Activated T-helper 1 cell treated with anti-CD3 and anti-CD28 coated beads, Interleukin-12 subunit alpha, Interleukin-12 subunit beta, Interleukin-2, Interleukin-4 antibody, amounts not matched to agents 30 ng/mL and 10 ng/mL and 1 ng/mL, durations not matched to agents 14 hours and 24 hours and 36 hours (primary cell): ENCODE results near the gene RAPGEF3. TPM values are rescaled to one million over a fixed set of nuclear protein-coding genes. Genes with fewer than 3 reads are reported as not detected.

Source experiments
- DNase-seq: peaks from one replicate; pipeline ENCODE4 v3.0.0; 2021; ENCODE audit warnings: low spot score
- H3K27ac Mint-ChIP-seq: one replicate; pipeline ENCODE4 v1.8.0; 2021; ENCODE audit warnings: mild to moderate bottlenecking, mixed read lengths
- H3K27me3 Mint-ChIP-seq: one replicate; pipeline ENCODE4 v1.8.0; 2022; ENCODE audit warnings: mild to moderate bottlenecking, moderate library complexity, mixed read lengths; ENCODE audit not compliant: insufficient read depth
- H3K36me3 Mint-ChIP-seq: one replicate; pipeline ENCODE4 v1.8.0; 2021; ENCODE audit warnings: low read depth, mixed read lengths
- H3K4me1 Mint-ChIP-seq: one replicate; pipeline ENCODE4 v1.8.0; 2021; ENCODE audit warnings: low read depth, mixed read lengths
- H3K4me3 Mint-ChIP-seq: one replicate; pipeline ENCODE4 v1.8.0; 2021; ENCODE audit warnings: mild to moderate bottlenecking, moderate library complexity, mixed read lengths
- H3K9me3 Mint-ChIP-seq: one replicate; pipeline ENCODE4 v1.8.0; 2021; ENCODE audit warnings: mixed read lengths
- intact Hi-C: fragments of 100-400 bp; cut with micrococcal nuclease; formaldehyde crosslinking; loops from one replicate; pipeline ENCODE4 v1.15.1; 2024
- total RNA-seq: library from RNA; stranded (reverse); gene quantifications from 2 replicates; pipeline ENCODE4 v1.2.3, GENCODE V29; 2022

RAPGEF3 gene
- total RNA-seq, 1 donor from 2014 or later = 4.7 TPM

DNA sequence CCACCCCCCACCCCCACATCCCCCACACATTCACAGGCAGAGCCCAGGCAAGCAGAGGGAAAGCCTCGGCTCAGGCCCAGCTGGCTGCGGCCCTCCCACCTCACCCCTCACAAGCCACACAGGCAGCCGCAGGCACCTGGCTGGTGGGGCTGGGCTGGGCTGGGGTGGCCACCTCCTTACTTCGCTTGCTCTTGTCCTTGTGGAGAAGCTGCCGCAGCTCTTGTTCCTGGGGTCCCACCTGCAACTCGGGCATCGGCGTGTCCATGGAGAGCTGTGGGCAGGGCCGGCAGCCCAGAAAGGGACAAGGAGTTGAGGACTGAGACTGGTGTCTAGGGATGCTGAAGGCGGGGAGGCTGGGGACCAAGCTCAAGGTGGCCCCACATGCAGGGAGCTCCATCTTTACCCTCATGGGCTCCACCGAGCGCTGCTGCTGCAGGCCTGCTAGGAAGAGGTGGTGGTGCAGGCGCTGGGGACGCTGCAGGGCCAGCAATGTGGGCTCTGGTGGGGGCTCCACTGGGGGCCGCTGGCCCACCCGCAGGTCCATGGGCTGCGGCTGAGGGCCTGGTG lies 39.8 kb upstream of the RAPGEF3 start:
- no peak for DNase-seq
- intact Hi-C loops = no loop called here
- no peaks in the 10 kb centered on the region for H3K27me3 Mint-ChIP-seq
- H3K4me1 Mint-ChIP-seq = peaks cover 41% of the 10 kb centered on the region
- no peak overlapping the region for H3K4me3 Mint-ChIP-seq
- peaks cover 46% of the 10 kb centered on the region for H3K36me3 Mint-ChIP-seq
- H3K27ac Mint-ChIP-seq = peak overlapping the region; percentile 68
- no peaks in the 10 kb centered on the region for H3K9me3 Mint-ChIP-seq

DNA sequence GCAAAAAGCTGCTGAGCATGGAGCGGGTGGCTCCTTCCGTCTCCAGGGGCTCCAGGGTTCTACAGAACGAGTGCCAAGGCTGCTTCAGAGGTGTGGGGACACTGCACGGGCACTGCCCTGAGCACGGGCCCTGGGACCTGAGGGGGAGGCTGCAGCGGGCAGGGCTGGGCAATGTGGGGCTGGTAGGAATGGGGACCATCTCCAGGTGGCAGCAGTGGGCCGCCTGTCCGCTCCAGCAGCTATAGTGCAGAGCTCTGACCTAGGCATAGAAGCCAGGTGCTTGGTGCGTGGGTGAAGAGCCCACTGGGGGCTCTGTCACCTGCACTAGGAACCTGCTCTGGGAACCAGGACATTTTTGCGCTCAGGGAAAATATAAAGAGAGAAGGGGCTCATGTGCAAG lies 38.8 kb upstream of the RAPGEF3 start:
- no peak for DNase-seq
- Mint-ChIP-seq H3K9me3 (no peaks in the 10 kb centered on the region), H3K27ac (peak overlapping the region; percentile 65), H3K27me3 (no peaks in the 10 kb centered on the region), H3K36me3 (peaks cover 43% of the 10 kb centered on the region), H3K4me3 (no peak overlapping the region), H3K4me1 (peaks cover 33% of the 10 kb centered on the region)
- intact Hi-C loops = no loop called here

DNA sequence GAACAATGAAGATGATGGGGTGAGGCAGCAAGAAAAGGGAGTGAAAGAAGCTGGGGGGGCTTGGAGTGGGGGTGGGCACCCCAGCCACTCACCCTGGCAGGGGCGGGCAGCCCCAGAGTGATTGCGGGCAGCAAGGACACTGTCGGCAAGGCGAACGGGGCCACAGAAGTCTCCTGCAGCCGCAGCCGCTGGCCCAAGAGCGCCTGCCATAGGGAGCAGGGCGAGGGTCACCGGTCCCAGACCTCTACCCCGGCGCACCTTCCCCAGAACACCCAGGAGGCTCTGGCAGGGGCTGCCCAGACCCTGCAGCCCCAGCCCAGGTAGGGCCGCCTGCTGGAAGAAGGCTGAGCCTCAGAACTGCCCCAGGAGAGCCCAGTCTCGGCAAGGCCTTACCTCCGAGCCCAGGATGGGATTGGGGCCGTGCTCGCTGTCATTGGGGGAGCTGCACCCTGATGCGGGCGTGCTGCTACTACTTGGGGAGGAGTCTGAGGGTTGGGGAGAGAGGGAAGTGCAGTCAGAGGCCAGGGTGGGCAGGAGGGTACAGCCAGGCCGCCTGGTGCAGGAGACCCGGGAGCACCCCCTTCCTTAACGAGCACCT lies 37.2 kb upstream of the RAPGEF3 start:
- Mint-ChIP-seq H3K27me3 (no peaks in the 10 kb centered on the region), H3K36me3 (peaks cover 39% of the 10 kb centered on the region), H3K4me1 (peaks cover 21% of the 10 kb centered on the region), H3K9me3 (no peaks in the 10 kb centered on the region), H3K4me3 (no peak overlapping the region), H3K27ac (no peak overlapping the region)
- DNase-seq = no peak
- intact Hi-C loops = no loop called here

DNA sequence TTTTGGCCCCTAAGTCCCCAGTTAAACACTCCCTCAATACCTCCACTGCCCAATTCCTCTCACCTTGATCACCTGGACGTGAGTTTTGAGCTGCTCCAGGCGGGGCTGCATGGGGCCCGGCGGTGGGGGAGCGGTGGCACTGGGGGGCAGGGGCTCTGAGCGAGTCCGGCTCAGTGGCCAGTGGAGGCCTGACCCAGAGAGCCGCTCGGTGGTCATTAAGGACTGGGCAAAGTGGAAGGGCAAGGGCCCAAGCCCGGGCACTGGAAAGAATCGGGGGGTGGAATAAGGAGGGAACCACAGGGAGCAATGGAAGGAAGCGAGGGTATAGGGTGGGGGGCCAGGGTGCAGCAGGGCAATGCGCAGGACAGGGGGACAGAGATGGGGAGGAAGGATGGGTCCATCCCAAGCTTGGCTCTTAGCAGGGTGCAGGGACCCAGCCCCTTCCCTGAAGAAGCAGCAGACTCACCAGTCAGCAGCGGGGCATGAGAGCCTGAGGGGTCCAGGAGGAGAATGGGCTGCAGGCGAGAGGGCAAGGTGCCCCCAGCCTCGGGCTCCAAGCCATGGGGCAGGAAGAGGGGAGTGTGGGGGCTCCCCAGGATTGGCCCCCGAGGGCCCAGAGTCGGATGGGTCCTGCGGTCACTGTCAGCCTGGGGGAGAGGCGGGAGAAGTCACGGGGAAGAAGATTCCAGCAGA lies 36.6 kb upstream of the RAPGEF3 start:
- Mint-ChIP-seq H3K9me3 (no peaks in the 10 kb centered on the region), H3K36me3 (peaks cover 44% of the 10 kb centered on the region), H3K4me3 (no peak overlapping the region), H3K27ac (no peak overlapping the region), H3K4me1 (peaks cover 18% of the 10 kb centered on the region), H3K27me3 (no peaks in the 10 kb centered on the region)
- intact Hi-C loops = no loop called here
- no peak for DNase-seq

GRCh38 chr12:47794679-47795078 lies 36.0 kb upstream of the RAPGEF3 start:
- no peak overlapping the region for H3K4me3 Mint-ChIP-seq
- H3K27me3 Mint-ChIP-seq = no peaks in the 10 kb centered on the region
- peaks cover 45% of the 10 kb centered on the region for H3K36me3 Mint-ChIP-seq
- intact Hi-C loops = no loop called here
- H3K4me1 Mint-ChIP-seq = peaks cover 13% of the 10 kb centered on the region
- peak overlapping the region; percentile 52 for H3K27ac Mint-ChIP-seq
- no peak for DNase-seq
- no peaks in the 10 kb centered on the region for H3K9me3 Mint-ChIP-seq

DNA sequence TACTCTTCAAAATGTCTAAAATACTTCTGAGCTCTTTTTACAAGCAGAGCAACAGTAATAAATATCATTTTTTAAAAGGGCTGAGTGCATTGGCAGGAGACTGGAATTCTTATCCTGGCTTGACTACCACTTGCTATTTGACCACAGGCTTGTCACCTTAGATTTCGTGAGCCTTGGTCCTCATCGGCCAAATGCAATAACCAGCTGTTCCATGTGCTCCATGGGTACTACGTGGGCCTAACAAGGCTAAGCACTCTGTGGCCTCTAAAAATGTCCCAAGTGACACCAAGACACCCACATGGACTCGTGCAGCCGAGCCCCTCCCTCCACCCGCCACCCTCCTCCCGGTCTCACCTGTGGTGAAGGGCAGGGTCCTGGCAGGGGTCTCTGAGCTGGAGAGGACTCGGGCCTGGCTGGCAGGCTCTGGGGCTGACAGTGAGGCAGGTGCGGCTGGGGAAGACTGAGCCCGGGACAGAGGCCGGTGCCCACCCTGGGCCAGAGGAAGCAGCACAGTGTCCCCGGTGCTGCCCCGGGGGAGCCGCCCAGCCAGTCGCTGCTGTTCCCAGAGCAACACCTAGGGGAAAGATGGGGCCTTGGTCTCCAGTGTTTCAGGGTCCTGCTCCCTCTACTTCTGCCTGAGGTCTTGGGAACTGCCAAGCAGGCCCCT lies 34.5 kb upstream of the RAPGEF3 start:
- peaks cover 52% of the 10 kb centered on the region for H3K36me3 Mint-ChIP-seq

DNA sequence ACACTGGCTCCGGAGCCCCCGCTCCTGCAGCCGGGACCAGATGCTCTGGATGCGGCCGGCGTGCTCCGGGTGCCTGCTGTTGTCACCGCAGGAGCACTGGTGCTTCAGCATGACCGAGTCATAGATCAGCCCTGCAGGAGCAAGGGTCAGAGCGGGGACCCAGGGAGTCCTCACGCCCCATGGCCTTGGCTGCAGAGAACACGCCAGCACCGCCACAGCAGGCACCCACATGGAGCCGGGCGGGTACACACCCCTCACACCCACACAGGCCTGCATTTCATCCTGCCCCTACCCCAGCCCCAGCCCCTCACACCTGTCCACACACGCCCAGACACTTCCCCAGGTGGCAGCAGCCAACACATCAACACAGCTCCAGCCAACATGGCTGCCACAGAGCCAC lies 33.2 kb upstream of the RAPGEF3 start:
- Mint-ChIP-seq H3K36me3 (peaks cover 56% of the 10 kb centered on the region), H3K27me3 (no peaks in the 10 kb centered on the region), H3K4me1 (peaks cover 19% of the 10 kb centered on the region), H3K9me3 (no peaks in the 10 kb centered on the region), H3K27ac (no peak overlapping the region), H3K4me3 (no peak overlapping the region)
- intact Hi-C loops = no loop called here
- DNase-seq = no peak

More for the DNA sequence above, 34.5 kb upstream of the RAPGEF3 start:
- Mint-ChIP-seq H3K27ac (no peak overlapping the region), H3K9me3 (no peaks in the 10 kb centered on the region), H3K4me3 (no peak overlapping the region), H3K4me1 (peaks cover 8% of the 10 kb centered on the region), H3K27me3 (no peaks in the 10 kb centered on the region)
- intact Hi-C loops = no loop called here
- no peak for DNase-seq

DNA sequence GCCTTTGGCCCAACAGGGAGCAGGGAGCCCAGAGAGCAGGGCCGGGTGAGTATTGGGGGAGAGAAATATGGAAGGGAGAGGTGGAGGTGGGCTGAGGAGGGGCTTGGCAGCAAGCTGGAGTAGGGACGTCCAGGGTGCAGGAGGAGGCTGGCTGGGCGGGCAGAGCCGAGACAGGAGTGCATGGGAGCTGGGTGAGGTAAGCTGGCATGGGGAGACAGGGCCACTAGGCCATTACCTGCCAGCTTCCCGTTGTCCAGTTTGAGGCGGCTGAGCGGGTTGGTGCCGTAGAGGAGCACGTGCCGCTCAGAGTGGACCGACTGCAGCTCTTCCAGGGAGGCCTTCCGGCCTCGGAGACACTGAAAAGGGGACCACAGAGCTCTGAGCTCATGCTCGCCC lies 32.7 kb upstream of the RAPGEF3 start:
- intact Hi-C loops = no loop called here
- peaks cover 61% of the 10 kb centered on the region for H3K36me3 Mint-ChIP-seq

DNA sequence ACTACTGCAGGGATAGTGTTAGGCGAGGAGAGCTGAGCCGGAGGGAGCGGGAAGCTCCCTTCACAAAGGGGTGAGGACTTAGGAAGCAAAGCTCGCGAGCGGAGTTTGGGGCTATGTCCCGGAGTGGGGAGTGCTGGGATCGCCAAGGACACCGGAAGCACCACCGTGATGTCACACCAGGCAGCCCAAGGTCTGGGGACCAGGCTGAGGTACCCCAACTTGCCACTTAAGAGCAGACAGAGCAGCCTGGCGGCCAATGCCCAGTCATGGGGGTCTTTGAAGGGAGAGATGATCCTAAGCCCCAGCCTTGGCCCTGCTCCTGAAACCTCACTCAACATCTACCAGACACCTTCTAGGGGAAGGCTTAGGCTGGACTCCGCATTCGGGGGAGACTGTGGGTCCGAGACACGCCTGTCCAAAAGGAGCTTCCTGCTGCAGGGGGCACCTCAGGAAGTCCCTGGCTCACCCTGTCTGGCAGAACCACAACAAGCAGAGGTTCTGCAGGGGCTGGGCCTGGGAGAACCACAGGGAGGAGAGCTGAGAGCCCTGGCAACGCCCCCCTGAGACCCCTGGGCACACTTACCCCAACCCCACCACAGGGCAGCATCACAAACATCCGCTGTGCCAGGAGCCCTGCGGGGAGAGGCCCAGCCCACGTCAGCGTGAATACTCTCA lies 32.1 kb upstream of the RAPGEF3 start:
- Mint-ChIP-seq H3K36me3 (peaks cover 65% of the 10 kb centered on the region), H3K9me3 (no peaks in the 10 kb centered on the region), H3K27ac (peak overlapping the region; percentile 29), H3K4me3 (no peak overlapping the region), H3K4me1 (peaks cover 19% of the 10 kb centered on the region), H3K27me3 (no peaks in the 10 kb centered on the region)
- DNase-seq = no peak
- intact Hi-C loops = no loop called here

More for the DNA sequence above, 32.7 kb upstream of the RAPGEF3 start:
- Mint-ChIP-seq H3K4me1 (peaks cover 19% of the 10 kb centered on the region), H3K27me3 (no peaks in the 10 kb centered on the region), H3K9me3 (no peaks in the 10 kb centered on the region), H3K27ac (no peak overlapping the region), H3K4me3 (no peak overlapping the region)
- no peak for DNase-seq

- Mint-ChIP-seq H3K4me3 (no peak overlapping the region), H3K36me3 (peaks cover 65% of the 10 kb centered on the region), H3K9me3 (no peaks in the 10 kb centered on the region), H3K27me3 (no peaks in the 10 kb centered on the region), H3K4me1 (peaks cover 19% of the 10 kb centered on the region), H3K27ac (peak overlapping the region; percentile 61)
- intact Hi-C loops = no loop called here
- no peak for DNase-seq
These were observed 31.2 kb upstream of the RAPGEF3 start for GRCh38 chr12:47789712-47790489.

- intact Hi-C loops = no loop called here
- no peak overlapping the region for H3K4me3 Mint-ChIP-seq
- H3K27ac Mint-ChIP-seq = no peak overlapping the region
- no peaks in the 10 kb centered on the region for H3K27me3 Mint-ChIP-seq
- no peaks in the 10 kb centered on the region for H3K9me3 Mint-ChIP-seq
- H3K36me3 Mint-ChIP-seq = peaks cover 67% of the 10 kb centered on the region
- no peak for DNase-seq
- peaks cover 19% of the 10 kb centered on the region for H3K4me1 Mint-ChIP-seq
These were observed 30.5 kb upstream of the RAPGEF3 start for GRCh38 chr12:47789141-47789540.

DNA sequence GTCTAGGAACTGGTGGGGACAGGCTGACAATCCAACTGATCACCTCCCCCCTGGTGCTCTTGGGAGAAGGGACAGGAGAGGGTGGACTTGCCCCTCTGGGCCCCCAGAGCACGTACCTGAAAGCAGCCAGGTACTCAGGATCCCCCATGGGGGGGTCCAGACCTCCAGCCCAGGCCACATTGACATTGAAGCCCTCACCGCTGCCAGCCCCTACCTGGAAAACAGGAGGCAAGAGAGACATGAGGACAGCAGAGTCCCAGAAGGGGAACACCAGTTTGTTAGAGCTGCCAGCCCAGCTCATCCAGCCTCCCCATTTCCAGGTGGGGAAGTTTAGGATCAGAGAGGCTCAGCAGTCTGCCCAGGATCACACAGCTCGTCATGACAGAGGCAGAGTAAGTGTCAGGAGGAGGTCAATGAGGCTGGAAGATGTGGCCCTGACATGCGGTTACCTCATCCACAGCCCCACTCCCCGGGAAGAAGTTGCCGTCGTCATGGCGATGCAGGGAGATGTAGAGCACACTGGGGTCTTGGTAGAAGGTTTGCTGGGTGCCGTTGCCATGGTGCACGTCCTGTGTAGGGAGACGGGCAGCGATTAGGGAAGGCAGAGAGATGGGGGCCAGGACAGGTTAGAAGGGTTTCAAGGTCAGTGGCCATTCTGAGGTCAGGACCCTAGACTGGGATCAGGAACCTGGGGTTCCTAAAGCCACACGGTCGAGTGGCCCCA lies 29.1 kb upstream of the RAPGEF3 start:
- peaks cover 19% of the 10 kb centered on the region for H3K4me1 Mint-ChIP-seq
- H3K27me3 Mint-ChIP-seq = no peaks in the 10 kb centered on the region
- intact Hi-C loops = no loop called here
- H3K36me3 Mint-ChIP-seq = peaks cover 64% of the 10 kb centered on the region
- peak overlapping the region; percentile 43 for H3K27ac Mint-ChIP-seq
- DNase-seq = no peak
- no peaks in the 10 kb centered on the region for H3K9me3 Mint-ChIP-seq
- H3K4me3 Mint-ChIP-seq = no peak overlapping the region
